Stimulated activated CD8-positive, alpha-beta memory T cell treated with anti-CD3 and anti-CD28 coated beads, Interleukin-2, amount 100 ng/mL, for 1 hour (primary cell): ENCODE data around the gene NUSAP1.
"Not testable (repeated sequence)": the region's sequence is repeated elsewhere in the genome, so short reads cannot be mapped to it uniquely, and the experiment has no call there.

Experiments used
- DNase-seq, 2 donors: peaks; one replicate each; pipeline ENCODE4 v3.0.0-alpha.2; 2020; ENCODE audit warnings: low read depth in 2 of 2

NUSAP1 gene

DNA sequence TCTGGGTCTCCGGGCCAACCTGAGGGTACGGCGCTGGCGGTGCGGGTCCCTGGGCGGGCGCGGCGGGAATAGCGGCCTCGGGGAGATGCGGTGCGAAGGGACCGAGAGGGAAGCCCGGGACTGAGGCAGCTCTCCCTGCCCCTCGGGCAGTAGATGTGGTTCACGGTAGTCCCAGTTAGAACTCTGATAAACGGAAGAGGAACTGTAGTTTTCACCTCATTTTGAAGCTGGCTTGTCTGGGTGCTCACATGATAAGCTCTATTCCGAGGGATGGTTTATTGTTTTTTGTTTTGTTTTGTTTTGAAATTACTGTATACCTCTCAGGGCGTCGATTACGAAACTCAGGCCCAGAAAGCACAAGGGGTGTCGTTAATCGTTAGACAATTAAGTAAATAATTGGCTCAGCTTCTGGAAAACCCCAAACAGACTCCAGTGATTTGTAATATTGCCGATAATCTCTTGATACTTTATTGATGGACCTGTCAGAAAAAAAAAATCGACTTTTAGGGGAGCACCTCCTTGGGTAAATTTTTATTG lies 413 bp downstream of the NUSAP1 start:
- no peak for DNase-seq

DNA sequence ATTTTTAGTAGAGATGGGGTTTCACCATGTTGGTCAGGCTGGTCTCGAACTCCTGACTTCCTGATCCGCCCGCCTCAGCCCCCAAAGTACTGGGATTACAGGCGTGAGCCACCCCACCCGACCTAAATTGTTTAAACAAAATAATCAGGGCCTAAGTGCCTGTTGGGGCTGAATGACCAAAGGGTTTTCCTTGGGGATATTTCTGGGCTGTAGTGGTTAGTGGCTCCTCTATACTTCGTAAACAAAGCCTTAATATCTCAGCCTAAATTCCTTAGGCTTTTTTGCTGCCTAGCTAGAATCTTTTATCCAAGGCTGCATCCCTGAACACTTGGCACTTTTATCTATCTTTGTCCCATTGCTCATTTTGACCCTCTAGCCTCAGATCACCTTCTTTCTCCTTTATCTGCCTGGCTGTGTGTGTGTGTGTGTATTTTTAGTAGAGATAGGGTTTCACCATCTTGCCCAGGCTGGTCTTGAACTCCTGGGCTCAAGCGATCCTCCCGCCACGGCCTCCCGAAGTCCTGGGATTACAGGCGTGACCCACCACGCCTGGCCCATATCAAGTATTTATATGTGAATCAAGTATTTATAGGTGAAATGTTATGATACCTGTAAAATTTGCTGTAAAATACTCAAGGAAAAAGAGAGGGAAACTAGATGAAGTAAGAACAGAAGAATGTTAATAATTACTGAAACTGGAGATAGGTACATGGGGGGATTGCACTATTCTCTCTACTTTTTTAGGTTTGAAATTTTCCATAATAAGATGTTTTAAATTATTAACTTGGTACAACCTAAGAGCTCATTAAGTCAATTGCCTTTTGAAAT lies 1.8 kb downstream of the NUSAP1 start:
- no peak for DNase-seq

DNA sequence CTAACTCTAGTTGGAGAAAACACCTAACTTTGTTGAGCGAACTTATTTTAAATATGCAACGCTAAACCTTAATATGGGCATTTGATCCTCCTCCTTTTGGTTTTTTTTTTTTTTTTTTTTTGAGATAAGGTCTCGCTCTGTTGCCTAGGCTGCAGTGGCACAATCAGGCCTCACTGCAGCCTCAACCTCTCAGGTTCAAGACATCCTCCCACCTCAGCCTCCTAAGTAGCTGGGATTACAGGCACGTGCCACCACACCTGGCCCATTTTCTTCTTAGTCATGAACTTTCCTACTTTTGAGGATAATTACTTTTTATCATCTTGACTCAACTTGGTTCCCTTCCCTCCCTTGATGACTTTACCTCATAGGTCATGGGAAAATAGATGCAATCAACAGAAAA lies 3.9 kb downstream of the NUSAP1 start:
- DNase-seq = no peak

DNA sequence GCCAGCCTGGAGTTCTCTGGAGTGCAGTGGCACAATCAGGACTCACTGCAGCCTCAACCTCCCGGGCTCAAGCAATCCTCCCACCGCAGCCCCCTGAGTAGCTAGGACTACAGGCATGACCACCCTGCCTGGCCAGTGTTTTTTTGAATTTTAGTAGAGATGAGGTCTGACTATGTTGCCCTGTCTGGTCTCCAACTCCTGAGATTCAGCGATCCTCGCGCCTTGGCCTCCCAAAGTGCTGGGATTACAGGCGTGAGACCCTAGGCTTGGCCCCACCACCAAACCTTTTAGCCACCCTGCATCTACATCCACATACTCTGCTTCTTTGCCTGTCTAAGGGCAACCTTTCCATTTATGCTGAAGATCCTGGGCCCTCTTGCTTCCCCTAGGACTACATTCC lies 4.4 kb downstream of the NUSAP1 start:
- no peak for DNase-seq

DNA sequence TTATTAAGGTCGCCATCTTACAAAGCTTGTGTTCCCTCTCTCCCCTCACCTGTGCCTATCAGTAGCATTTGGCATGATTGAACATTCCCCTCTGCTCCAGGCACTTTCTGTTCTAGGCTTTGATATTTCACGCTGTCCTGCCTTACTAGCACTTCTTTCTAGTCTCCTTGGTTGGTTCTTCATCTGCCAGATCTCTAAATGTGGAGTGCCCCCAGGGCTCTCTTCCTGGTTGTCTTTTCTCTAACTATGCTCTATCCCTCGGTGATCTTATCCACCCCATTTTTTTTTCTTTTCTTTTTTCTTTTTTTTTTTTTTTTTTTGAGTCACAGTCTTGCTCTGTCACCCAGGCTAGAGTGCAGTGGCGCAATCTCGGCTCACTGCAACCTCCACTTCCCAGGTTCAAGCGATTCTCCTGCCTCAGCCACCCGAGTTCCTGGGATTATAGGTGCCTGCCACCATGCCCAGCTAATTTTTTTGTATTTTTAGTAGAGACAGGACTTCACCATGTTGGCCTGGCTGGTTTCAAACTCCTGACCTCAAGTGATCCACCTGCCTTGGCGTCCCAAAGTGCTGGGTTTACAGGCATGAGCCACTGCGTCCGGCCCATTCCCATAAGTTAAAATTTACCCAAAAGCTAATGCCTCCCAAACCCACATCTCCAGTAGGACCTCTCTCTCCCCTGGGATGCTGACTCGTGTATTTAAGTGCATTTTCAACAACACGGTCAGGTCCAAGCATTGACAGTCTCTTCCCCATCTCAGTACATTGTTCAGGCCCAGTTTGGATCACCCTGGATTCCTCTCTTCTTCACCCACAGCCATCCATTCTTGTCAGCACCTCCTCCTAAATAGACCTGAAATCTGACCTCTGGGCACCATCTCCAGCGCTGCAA lies 5.2 kb downstream of the NUSAP1 start:
- no peak for DNase-seq

DNA sequence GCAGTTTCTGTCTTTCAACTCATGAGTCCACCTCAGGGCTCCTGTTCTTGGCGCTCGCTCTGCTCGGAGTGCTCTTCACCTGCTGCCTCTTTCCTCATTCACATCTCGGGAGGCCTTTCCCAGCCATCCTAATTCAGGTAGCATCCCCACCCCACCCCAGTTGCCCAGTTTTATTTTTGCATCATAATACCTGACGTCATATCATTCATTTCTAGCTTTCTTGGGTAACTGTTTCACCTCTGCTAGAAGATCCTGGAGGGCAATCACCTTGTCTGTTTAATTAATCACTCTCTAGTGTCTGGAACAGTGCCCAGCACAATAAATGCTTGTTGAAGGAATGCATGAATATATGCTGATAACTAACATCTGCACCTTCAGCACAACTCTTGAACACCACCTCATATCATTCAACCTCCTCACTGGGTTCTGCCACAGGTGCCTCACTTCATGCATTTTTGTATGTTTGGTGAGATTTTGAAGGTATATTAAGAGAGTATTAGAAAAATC lies 7.6 kb downstream of the NUSAP1 start:
- no peak for DNase-seq

DNA sequence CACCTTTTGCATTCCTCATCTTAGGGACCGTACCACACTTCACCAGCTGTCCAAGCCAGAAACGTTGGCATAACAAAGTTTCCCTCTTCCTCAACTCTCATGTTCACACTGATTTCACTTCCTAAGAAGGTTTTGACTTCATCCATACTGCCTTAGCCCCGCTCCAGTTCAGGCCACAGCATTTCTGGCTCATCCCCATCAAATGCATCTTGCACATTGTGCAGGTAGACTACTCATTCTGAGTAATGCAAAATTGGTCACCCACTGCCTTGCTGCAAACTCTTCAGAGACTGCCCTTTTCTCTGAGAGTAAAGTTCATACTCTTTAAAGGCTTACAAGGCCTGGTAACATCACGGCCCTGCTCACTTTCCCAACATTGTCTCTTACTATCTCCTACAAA lies 8.8 kb downstream of the NUSAP1 start:
- no peak for DNase-seq

DNA sequence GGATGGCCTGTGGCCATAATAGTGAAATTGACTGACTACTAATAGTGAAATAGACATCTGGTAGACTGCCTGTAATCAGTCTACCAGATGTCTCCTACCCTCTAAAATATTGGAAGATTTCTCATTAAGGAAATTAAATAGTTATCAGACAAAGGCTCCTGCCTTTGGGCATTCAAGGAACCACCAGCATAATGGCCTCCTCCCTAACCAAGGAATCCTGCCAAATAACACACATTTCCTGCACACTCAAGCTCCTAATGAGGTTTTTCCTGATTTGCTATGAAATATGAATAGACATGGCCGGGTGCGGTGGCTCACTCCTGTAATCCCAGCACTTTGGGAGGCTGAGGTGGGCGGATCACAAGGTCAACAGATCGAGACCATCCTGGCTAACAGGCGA lies 14.6 kb downstream of the NUSAP1 start:
- DNase-seq = no peak

DNA sequence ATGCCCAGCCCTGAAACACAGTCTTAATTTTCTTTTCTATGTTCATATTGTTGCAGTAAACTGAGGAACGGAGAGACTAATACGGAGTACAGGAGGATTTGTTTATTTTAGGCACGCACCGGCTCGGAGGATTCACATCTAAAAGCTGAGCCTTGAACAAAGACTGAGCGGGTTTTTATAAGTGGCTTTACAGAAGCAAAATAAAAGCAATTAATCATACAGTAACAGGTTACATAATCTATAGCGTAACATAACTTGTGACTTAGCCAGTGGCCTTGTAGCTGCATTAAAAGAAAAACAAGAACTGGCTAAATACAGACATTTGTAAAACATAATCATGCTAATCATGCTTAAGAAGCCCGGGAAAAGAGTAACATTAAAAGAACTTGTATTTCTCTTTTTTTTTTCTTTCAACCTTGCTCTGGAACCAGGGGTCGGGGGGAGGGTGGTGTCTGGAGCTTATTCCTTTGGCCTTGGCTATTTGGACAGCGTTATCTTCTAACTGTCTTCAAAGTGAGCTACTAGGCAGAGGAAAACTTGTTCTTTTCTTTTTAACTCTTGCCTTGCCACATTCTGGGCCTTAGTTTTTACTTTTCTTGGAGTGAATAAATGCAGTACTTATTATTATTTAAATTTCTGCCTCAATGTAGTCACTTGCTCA lies 17.5 kb downstream of the NUSAP1 start:
- DNase-seq = no peak

DNA sequence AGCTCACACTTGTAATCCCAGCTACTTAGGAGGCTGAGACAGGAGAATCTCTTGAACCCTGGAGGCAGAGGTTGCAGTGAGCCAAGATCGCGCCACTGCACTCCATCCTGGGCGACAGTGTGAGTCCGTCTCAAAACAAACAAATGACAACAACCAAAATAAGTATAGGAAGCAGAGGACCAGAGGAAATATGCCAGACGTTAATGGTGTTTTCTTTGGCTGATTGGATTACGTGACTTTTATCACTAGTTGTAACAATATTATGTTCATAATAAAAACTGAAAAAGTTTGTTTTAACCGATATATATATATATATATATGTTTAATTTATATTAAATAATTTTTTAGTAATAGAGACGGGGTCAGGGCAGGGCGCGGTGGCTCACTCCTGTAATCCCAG lies 21.7 kb downstream of the NUSAP1 start:
- no peak for DNase-seq

DNA sequence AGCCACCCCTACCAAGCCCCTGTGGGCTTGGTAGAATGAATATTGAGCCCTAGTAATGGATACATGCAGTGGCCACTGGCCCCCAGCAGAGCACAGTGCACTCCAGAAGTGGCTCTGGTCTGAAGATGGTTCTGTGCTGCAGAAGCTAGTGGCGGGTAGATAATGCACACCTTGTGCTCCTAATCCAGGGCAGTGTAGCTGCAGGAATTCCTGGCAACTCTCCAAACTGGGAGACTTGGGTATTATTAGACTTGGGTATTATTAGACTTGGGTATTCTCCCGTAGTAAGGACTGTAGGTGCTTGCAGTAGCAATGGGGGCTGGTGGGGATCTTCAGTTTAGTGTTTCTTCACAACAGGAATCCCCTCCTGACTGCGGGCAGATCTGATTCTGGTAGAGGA lies 34.7 kb downstream of the NUSAP1 start:
- no peak for DNase-seq

DNA sequence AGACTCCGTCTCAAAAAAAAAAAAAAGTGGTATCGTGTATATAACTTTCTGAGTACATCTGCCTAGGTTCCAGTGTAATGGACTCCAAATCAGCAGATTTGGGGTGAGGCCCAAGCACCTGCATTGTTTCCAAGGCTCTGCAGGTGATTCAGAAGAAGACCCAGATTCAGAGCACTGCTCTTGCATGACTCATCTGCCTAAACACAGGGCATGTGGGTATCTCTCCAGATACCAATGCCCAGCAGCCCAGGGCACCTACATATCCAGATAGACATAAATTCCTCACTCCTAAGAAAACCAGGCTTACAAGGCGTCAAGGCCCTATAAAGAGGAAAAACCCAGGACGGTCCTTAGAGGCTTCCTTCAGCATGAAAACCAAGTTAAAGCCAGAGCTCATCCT lies 45.3 kb downstream of the NUSAP1 start:
- DNase-seq = no peak

DNA sequence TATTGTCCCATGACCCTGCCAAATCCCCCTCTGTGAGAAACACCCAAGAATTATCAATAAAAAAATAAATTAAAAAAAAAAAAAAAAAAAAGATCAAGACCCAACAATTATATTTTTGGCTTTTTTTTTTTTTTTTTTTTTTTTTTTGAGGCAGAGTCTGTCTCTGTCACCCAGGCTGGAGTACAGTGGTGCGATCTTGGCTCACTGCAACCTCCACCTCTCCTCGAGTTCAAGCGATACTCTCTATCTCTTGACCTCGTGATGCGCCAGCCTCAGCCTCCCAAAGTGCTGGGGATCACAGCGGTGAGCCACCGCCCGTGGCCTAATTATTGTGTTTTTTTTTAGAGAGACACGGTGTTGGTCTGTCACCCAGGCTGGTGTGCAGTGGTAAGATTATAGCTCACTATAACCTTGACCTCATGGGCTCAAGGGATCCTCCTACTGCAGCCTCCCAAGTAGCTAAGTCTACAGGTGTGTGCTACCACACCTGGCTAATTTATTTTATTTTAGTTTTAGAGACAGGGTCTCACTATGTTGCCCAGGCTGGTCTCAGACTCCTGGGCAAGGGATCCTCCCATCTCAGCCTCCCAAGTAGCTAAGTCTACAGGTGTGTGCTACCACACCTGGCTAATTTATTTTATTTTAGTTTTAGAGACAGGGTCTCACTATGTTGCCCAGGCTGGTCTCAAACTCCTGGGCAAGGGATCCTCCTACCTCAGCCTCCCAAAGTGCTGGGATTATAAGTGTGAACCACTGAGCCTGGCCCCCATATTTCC lies 51.5 kb downstream of the NUSAP1 start:
- DNase-seq = not testable (repeated sequence)

DNA sequence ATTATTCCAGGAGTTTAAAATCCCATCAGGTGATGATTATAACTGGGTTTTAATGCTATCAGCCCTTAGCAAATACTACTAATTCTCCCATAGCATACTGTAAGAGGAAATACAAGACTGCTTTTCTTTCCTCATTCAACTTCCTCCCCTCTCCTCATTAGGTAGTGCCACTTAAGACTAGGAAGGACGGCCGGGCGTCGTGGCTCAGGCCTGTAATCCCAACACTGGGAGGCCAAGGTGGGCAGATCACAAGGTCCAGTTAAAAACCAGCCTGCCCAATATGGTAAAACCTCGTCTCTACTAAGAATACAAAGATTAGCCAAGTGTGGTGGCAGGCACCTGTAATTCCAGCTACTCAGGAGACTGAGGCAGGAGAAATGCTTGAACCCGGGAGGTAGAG lies 55.0 kb downstream of the NUSAP1 start:
- DNase-seq = no peak

DNA sequence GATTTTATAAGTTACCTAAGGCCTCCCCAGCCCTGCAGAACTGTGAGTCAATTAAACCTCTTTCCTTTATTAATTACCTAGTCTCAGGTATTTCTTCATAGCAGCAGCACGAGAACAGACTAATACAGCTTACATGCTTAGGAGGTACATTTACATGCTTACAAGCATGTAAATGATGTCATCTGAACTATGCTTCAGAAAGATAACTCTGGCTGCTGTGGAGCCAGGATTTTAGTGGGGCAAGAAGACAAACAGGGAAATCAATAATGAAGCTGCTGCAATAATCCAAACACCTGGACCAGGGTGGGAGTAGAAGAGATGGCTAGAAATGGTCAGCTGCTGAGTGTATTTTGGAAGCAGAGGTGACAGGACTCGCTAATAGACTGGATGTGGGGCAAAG lies 60.0 kb downstream of the NUSAP1 start:
- no peak for DNase-seq

DNA sequence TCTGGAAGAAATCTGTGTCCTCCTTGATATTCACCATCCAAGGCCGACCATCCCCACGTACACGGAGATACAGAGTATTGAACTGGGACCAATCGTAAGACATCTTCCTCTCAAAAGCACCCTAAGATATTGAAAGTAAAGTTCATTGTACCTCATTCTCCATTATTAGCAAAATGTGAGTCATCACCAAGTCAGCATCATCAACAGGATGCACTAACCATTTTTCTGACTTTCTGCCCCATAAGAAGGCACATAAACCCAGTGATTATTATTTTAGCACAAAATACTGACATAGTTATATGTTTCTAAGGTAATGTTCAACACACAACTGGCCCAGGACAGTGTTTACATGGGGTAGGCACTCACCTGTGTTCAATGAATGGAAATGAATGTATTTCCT lies 62.2 kb downstream of the NUSAP1 start:
- no peak for DNase-seq

DNA sequence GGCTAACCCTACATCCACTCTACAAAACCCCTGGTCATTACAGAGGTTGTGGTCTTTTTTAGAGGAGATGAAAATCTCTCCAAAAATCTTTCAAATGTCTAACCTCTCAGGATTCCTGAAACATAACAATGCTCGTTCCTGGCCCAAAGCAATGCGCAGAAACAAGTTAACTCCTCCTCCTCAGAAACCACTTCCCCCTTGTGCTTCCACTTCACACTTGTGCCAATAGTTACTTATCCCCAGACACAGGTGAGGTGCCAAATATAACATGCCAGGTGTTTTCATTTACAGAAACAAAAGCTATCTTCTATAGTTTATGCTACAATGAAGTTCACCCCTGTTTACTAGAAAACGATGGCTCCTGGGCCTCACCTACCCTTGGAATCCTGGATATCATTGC lies 63.4 kb downstream of the NUSAP1 start:
- DNase-seq = no peak

DNA sequence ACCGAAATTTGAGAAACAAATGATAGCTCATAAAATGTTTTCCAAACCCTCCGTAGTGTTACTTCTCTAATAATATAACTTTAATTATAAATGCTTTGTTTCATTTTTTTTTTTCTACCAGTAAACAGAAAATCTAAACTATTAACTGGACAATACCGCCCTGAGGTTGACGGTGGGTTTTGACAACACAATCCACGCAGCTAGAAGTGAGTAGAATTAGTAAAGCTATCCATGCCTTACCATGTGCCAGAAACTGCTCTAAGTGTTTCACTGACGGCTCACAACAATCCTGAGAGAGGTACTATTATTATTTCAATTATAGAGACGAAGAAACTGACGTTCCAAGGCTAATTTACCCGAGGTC lies 69.2 kb downstream of the NUSAP1 start:
- no peak for DNase-seq

DNA sequence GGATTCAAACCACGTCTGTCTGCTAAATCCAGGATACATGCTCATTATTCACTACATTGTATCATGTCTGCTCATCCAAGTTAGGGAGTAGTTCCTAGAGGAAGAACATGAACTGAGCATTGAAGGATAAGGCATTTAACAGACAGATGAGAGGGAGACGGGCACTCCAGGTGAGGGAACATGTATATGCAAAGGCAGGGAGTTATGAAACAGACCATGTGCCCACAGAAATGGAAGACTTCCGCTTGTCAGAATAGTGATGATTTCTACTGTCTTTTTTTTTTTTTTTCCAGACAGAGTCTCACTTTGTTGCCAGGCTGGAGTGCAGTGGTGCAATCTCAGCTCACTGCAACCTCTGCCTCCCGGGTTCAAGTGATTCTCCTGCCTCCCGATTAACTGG lies 74.7 kb downstream of the NUSAP1 start:
- DNase-seq = no peak

DNA sequence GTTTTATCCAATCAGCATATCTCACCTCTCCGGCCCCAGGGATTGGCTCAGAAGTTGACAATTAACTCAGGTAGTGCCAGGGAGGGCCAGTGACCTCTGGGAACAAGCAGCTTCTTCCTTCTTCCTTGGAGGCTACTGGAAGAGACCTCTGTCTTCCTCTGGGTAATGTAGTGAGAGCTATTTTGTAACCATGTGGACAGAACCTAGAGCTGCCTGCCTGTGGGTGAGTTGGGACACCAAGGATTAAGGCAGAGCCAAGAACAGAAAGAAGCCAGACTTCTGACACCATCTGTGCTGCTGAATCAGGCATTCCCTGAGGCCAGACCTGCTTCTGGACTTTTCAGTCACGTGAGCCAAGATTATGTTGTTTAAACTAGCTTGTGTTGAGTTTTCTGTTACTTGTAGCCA lies 75.6 kb downstream of the NUSAP1 start:
- DNase-seq = no peak

DNA sequence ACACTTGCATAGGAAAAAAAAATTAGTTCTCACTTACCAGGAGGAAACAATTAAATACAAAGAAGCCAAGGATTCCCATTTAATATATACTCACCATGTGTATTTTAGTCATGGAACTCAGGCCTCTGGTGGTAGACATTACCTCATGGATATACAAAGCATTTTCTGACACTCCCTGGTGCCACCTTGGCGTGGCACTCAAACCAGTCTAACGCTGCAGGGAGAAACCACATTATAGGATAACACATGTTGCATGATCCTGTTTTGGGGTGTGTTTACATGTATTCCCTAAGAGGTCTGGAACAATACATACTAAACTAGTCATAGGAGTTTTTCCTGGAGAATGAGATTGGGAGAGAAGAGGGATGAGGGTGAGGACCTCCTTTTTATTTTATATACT lies 78.3 kb downstream of the NUSAP1 start:
- no peak for DNase-seq
